Stimulated activated CD4-positive, alpha-beta T cell treated with anti-CD3 and anti-CD28 coated beads, Interleukin-1b, Interleukin-23, amount 100 ng/mL, for 24 hours (primary cell): ENCODE measurements around the gene PTRHD1.

Experiments used
- DNase-seq, 4 experiments: peaks; one replicate each; pipeline ENCODE4 v3.0.0-alpha.2; 2020; ENCODE audit warnings: low read depth in 4 of 4, low spot score in 1 of 4

PTRHD1 gene

DNA sequence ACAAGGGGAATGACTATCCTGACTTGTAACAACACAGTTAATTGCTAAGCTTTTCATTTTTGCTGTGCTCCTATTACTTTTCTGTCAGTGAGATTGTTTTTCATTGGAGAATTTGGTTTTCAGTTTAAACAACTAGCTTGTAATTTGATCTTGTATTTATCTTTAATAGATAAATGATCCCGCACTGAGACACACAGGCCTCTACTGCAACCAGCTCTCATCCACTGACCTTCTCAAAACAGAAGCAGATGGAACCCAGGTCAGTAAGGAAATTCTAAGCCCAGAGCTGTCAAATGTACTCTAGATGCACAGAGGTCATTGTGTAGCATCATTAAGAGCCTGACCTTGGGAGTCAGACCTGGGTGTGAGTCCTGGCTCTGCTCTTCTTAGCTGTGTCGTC lies 30.7 kb downstream of the PTRHD1 start:
- no peak for DNase-seq

DNA sequence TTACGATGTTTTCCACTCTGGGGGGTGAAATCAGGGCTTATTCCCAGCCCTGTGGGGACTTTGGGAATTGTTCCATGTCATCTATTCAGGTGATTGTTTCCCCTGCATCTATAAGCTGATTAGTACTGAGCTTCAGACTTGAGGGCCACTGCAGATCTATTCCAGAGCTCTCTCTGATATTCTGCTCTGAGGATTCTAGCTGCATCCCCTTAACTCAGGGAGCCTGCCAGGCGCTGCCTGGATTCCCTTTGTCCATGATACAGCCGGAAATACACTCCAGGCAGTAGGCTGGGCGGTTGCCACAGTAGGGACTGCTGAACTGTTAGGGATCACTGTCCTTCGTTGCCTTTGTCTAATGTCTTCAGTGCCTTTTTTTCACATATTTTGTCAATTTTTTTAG lies 31.3 kb downstream of the PTRHD1 start:
- no peak for DNase-seq

DNA sequence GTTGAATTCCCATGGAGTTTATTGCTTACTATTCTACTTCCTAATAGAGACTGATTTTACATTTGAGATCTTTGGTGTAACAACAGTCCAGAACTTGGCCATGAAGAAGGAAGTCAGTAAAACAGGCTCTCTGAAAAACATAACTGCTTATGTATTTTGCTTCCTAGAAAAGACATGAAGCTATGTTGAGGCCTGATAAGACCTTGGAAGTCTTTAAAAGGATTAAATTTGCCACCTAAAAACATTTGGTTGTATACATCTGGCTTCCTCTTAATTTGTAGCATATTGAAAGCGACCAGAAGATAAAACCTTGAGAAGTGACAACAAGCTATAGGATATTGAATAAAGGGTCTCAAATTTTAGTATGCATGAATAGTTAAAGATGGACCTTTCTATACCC lies 36.4 kb downstream of the PTRHD1 start:
- DNase-seq, result no peak

DNA sequence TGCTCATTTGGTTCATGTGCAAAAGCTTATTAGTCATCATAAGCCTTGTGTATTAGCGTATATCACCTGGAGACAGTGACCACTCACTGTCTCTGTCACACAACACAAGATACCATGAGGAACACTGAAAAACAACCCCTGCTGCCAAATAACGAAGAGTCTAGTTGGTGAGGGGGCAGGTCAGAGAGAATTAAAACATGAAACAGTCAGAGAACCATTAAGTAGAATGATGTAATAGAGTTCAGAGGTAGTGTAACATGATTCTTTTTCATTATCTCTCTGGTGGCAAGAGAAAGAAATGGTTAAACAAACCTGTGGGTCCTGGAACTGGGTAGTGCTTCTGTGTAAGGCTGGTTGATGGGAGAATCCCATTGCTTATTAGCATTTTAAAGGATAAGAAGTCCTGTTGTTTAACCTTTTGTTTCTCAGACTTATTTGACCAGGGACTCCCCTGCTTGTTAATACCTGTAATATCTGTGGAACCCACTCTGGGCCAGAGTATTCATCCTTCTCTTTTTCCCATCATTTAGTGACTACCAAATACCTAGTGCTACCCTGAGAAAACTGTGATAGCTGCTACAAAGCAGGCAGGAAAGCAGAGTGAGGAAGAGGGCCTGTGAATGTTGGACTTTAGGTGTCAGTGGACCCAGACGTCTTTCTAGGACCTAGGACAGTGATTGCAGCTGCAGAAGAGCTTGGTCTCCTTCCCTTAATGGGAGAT lies 38.0 kb downstream of the PTRHD1 start:
- DNase-seq, result no peak

DNA sequence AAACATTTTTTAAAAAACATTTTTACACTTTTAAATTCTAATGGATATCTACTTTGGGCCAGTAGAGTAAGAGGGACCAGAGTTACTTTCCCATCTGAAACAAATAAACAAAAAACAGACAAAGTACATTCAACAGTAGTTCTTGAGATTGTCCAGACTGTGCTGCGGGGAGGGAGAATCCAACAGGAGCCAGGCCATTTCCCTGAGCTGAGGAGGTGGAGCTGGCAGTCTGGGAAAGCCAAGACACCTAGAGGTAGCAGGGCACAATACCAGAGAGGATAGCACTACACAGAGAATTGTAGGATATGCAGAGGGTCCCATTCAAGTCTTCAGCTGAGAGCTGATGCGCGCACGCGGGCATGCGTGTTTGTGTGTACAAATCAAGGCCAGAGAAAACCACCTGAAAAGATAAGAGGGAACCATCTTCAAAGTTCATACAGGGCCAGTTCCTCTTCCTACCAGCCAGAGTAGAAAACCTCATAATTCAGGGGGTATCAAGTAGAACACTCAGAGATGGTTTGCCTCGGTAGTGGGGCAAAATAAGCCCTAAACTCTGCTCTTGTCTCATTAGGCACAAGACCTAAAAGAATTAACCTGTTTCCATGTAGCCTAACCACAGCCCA lies 44.0 kb downstream of the PTRHD1 start:
- DNase-seq, result no peak

DNA sequence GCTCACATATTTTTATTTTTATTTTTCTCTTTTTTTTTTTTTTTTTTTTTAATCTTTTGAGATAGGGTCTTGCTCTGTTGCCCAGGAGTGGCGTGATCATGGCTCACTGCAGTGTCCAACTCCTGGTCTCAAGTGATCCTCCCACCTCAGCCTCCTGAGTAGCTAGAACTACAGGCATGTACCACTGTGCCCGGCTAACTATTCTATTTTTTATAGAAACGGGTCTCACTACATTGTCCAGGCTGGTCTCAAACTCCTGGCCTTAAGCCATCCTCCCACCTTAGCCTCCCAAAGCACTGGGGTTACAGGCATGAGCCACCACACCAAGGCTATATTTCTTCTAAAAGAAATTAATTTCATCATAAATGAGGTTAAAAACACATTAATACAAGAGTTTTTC lies 45.9 kb downstream of the PTRHD1 start:
- DNase-seq, result no peak

DNA sequence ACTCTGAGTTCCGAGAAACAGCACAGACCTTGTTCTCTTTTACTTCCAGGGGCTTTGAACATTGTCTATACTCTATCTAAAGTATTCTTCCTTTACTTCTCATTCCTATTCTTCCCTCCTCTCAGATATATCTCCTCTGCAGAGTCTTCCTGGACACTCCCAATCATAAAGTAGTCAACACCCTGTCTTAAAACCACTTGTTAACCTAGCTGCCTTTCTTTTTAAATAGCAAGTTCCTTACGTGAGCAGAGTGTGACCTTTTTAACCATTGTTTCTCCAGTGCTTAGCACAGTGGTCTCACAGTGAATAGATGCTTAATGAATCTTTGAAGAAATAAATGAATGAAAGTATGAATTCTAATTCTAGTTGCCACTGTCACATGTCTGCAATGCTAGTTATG lies 47.4 kb downstream of the PTRHD1 start:
- DNase-seq, result no peak

DNA sequence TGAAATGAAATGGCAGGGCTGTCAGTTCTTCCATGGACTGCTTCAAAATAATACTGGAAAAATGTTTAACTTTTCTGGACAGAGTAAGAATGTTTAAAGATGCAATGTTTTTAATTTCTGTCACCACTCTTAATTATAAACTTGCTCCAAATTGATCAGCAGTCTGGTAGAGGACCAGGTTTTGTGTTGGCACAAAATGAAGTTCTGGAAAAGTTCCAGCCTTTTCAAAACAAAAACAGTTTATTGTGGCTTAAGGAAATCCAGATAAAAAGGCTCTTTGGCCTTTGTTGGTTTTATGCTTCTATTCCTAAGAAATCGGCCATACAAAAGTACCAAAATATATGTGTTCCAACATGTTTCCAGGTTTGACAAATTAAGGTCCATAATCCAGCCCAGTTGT lies 48.8 kb downstream of the PTRHD1 start:
- no peak for DNase-seq

DNA sequence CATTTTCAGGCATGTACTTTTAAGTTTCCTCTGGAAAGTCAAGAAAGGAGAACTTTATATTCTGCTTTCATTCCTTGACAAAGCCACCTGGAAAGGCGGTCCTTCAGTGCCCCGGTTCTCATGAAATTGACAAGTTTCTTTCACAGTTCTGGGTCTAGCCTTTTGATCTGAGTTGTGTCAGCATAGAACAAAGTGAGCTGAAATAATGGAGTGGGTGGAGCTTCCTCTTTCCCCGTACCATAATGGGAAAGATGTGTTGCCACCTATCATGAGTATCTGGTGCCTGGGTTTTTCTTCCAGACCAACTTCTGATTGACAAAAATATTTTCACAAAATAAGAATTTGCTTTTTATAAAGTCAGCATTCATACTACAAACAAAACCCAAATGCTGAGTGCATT lies 49.3 kb downstream of the PTRHD1 start:
- no peak for DNase-seq

DNA sequence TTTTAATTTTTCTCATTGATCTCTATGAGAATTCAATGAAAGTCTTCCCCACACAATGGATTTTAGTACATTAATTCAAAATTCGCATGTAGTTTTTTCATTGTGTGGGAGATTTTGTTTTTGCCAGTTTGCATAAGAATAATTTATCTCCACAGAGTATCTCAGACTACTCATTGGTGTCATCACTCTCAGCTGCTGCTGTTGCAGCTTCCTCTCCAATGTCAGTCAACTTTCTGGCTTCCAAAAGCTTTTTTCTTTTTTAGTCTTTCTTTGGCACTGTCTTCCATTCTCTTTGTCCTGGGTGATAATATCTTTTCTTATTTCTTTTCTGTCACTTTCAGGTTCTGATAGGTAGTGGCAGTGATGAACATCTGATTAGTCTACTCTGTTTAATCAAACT lies 50.5 kb downstream of the PTRHD1 start:
- no peak for DNase-seq

DNA sequence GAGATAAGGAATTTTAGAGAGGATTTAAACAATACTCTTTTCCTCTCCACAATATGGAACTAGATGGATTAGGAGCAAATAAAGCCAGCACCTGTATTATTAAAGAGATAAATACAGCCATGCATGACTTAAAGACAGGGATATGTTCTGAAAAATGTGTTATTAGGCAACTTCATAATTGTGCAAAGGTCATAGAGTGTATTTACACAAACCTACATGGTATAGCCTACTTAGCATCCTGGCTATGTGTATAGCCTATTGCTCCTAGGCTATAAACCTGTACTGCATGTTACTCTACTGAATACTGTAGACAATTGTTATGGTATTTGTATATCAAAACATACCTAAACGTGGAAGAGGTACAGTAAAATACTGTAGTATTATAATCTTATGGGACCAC lies 53.0 kb downstream of the PTRHD1 start:
- DNase-seq, result no peak
